ENCODE results near the gene ZNF697.
"Not testable (repeated sequence)": the region's sequence is repeated elsewhere in the genome, so short reads cannot be mapped to it uniquely, and the experiment has no call there.

ZNF697 gene

GRCh38 chr1:119595606-119596005 is 52.5 kb downstream of the ZNF697 start:
- no peak for DNase-seq

DNA sequence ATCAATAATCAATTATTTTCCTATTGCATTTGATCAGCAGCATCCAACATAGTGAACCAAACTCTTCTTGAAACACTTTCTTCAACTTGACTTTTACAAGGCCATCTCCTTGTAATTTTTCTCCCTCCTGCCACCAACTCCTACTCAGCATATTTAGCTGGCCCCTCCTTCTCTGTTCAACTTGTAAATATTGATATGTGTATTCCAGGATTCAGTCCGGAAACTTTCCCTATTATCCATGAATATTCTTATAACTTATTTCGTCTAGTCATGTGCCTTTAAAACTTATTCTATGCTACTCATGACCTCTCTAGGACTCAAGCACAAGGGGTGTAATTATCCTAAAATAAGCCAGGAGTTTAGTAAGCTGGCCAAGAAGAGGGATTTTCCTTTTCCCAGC is 52.9 kb downstream of the ZNF697 start:
- no peak for DNase-seq

DNA sequence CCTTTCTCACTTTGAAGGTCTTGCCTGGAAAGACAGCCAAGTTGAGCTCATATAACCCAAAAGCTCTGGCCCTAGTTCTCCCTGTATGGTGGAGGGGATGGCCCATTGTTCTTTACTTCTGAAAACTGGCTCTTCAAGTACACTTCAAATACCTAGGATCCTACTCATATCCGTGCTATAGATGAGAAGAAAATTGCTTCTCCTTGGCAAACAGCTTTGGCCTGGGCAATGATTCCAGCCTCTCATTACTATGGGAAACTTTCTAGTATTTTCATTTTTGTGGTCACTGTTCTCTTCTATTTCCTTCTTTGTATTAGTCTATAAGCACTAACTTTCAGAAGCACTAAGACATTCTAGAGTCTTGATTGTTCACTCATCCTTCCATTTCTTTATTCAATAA is 53.7 kb downstream of the ZNF697 start:
- DNase-seq = no peak

DNA sequence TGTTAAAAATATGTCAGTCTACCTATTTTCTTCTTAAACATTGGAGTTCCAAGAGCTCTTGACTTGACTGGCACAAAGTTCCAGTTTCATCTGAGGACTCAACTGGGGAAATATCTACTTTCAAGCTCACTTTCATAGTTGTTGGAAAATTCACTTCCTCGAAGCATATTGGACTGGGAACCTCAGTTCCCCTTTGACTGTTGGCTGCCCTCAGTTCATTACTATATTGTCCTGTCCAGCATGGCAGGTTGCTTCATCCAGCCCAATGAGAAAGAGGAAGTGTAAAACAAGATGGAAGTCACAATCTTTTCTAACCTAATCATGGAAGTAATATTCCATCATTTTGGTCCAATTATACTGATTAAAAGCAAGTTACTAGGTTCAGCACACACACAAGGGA is 54.3 kb downstream of the ZNF697 start:
- DNase-seq = no peak

DNA sequence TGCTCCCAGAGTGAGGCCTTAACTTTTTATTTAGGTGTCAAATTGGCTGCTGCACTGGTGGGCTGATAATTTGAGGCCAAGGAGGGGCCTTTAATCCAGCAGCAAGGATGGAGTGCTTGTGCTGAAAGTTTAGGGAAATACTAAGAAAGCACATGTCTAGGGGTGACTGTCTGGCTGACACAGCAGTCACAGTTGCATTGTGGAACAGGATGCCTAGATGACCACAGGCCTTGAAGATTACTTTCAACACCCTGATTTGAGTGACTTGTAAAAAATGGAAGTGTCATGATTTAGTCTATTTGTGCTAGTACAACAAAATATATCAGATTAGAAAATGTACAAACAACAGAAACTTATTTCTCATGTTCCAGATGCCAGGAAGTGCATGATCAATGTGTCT is 57.7 kb downstream of the ZNF697 start:
- DNase-seq = no peak

GRCh38 chr1:119588621-119589020 is 59.4 kb downstream of the ZNF697 start:
- no peak for DNase-seq

DNA sequence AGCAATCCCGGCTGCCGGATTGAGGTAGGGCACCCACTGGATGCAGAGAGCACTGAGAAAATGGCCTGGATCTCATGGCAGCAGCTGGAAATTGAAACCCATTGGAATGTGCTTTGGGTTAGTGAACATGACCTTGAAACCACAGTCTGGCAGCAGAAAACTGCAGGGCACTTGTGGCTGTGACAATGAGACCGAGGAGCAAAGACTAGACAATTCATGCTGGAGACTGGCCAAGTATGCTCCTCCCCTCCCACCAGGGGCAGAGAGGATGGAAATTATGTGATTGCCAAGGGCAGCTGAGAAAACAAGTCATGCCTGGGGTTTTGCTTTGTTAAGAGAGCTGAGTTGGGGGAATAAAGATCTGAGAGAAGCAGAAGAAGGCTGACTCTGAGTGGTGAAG is 60.7 kb downstream of the ZNF697 start:
- DNase-seq = no peak

DNA sequence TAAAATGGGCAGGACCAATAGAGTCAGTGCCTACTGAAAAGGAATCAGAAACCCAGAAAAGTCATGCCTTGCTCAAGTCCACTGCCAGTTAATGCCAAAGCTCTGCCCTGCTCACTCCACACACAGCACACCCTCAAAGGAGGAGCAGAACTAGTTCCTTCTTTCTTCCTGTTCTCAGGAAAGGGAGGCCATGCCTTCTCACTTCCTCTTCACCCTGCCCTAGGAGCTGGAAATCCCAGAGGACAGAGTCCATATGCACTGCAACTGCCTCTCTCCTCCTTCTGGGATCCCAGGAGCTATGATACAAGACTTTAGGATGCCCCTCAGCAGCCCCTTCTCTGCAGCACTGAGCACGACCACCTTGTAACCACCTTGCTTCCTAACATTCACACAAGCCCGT is 62.3 kb downstream of the ZNF697 start:
- not testable (repeated sequence) for DNase-seq

- DNase-seq = peak; percentile 73
Observed at GRCh38 chr1:119582801-119583200, 65.3 kb downstream of the ZNF697 start.

GRCh38 chr1:119581076-119581475 is 67.0 kb downstream of the ZNF697 start:
- DNase-seq = not testable (repeated sequence)

GRCh38 chr1:119573886-119574285 is 74.2 kb downstream of the ZNF697 start:
- no peak for DNase-seq

GRCh38 chr1:119569930-119570622 is 78.0 kb downstream of the ZNF697 start:
- DNase-seq = not testable (repeated sequence)

Data from NCI-H82 (cell line).